ENCODE measurements around the gene MVB12B.

GRCh38 chr9:126418608-126419007 is 92.0 kb downstream of the MVB12B start:
- TF ChIP-seq CTCF (conservative IDR thresholded peaks at IDR 0.05; ENCODE audit: low read length) (no peak), EZH2phosphoT487 (IDR thresholded peaks at IDR 0.05; ENCODE audit: borderline replicate concordance) (no peak)

All from Loucy (cell line).